ENCODE data around the gene LRMDA. TPM values are rescaled to one million over a fixed set of nuclear protein-coding genes. Genes with fewer than 3 reads are reported as not detected.

LRMDA gene
- total and polyA plus RNA-seq, 2 of the 13 experiments (the other 11 are each of a cell fraction or from before 2014, with no cell fraction given) = 13.4 to 22.0 TPM

DNA sequence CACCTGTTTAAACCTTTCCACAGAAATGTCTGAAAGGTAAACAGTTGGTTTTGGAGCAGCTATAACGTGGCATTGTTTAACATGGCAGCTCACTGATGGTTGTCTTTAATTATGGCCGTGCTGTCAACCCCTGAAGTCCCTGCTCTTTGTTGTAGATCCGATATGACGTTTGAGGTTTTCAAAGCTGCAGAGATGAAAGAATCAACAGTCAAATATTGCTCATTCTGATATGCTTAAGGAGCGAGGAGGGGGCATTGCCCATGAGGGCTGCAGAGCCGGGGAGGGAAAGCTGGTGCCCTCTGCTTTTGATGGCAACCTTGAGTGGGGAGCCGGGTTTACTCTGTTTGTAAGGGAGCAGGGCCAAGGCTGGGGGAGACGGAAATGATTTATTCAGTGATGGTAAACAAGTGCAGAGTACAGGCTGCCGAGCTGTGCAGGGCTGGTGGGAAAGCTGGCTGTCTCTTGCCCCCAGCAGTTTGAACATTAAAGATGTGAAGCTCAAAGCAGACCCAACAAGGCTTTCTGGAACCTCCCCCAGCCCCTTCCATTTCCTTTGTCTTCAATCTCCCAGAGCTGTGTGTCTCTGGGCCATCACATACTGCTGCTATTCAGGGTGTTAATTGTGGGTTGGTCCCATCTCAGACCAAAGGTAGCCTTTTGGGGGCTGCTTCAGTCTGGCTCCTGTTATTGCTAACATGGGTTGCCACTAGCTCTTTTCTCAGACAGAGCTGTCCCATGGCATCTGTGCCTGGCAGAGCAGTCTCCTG, 345.5 kb downstream of the LRMDA start (continued):
- TF ChIP-seq KLF15 (CRISPR knock-in tag; IDR thresholded peaks at IDR 0.05; ENCODE audit: borderline replicate concordance) = no peak
- TF ChIP-seq ZNF670 (CRISPR knock-in tag; IDR thresholded peaks at IDR 0.05; ENCODE audit: borderline replicate concordance) = peak; percentile 73; the same call in 1 of the 2 replicates
- TF ChIP-seq ZNF879 (CRISPR knock-in tag; IDR thresholded peaks at IDR 0.05) = no peak
- no peak for TF ChIP-seq ARHGAP35 (CRISPR knock-in tag; IDR thresholded peaks at IDR 0.05; ENCODE audit: borderline replicate concordance)
- TF ChIP-seq TBP (CRISPR knock-in tag; IDR thresholded peaks at IDR 0.05) = no peak
- no peak for TF ChIP-seq GTF2F1 (IDR thresholded peaks at IDR 0.05; ENCODE audit: low read length)
- TF ChIP-seq ZFAT (CRISPR knock-in tag; conservative IDR thresholded peaks at IDR 0.05) = no peak
- no peak for TF ChIP-seq RFX5 (IDR thresholded peaks at IDR 0.05; ENCODE audit: low read depth, low read length)
- no peak; the same call in 1 of the 2 replicates for TF ChIP-seq ZNF629 (CRISPR knock-in tag; conservative IDR thresholded peaks at IDR 0.05)
- no peak for TF ChIP-seq RNF2 (conservative IDR thresholded peaks at IDR 0.05; ENCODE audit: low read depth)
- peak; percentile 70; the same call in 1 of the 2 replicates for TF ChIP-seq NFKBIZ (CRISPR knock-in tag; IDR thresholded peaks at IDR 0.05)
- no peak for TF ChIP-seq GPN1 (CRISPR knock-in tag; IDR thresholded peaks at IDR 0.05; ENCODE audit: borderline replicate concordance)
- TF ChIP-seq SP4 (CRISPR knock-in tag; IDR thresholded peaks at IDR 0.05) = peak; percentile 51; the same call in 1 of the 2 replicates
- TF ChIP-seq CEBPG (CRISPR knock-in tag; IDR thresholded peaks at IDR 0.05) = peak; percentile 66
- TF ChIP-seq ZBTB7A (CRISPR knock-in tag; IDR thresholded peaks at IDR 0.05) = no peak; the same call in 1 of the 2 replicates
- TF ChIP-seq FOXA1 (IDR thresholded peaks at IDR 0.05) = 0 out of 2 replicates have a peak, but pooled peaks have one; percentile 61
- peak; percentile 92 for TF ChIP-seq FOXA1 (CRISPR knock-in tag; IDR thresholded peaks at IDR 0.05)
- TF ChIP-seq ZNF138 (CRISPR knock-in tag; IDR thresholded peaks at IDR 0.05; ENCODE audit: low read depth) = no peak
- peak; percentile 91; the same call in 1 of the 2 replicates for TF ChIP-seq MBD4 (IDR thresholded peaks at IDR 0.05; ENCODE audit: borderline replicate concordance, low read length)
- peak; percentile 90 for TF ChIP-seq ZSCAN29 (CRISPR knock-in tag; conservative IDR thresholded peaks at IDR 0.05)
- TF ChIP-seq TRAFD1 (CRISPR knock-in tag; IDR thresholded peaks at IDR 0.05; ENCODE audit: borderline replicate concordance) = no peak
- TF ChIP-seq HES4 (CRISPR knock-in tag; IDR thresholded peaks at IDR 0.05; ENCODE audit: borderline replicate concordance) = no peak
- TF ChIP-seq ZFX (CRISPR knock-in tag; IDR thresholded peaks at IDR 0.05; ENCODE audit: low read depth) = peak; percentile 66
- 0 out of 2 replicates have a peak, but pooled peaks have one; percentile 58 for TF ChIP-seq KDM3A (CRISPR knock-in tag; IDR thresholded peaks at IDR 0.05; ENCODE audit: low read depth)
- TF ChIP-seq BCL6 (CRISPR knock-in tag; IDR thresholded peaks at IDR 0.05) = peak; percentile 84
- 0 out of 2 replicates have a peak, but pooled peaks have one; percentile 47 for TF ChIP-seq ZBTB42 (CRISPR knock-in tag; IDR thresholded peaks at IDR 0.05)
- TF ChIP-seq ELF4 (CRISPR knock-in tag; IDR thresholded peaks at IDR 0.05; ENCODE audit: borderline replicate concordance) = no peak
- peak; percentile 87 for TF ChIP-seq HNF4A (CRISPR knock-in tag; IDR thresholded peaks at IDR 0.05)

Measured in HepG2 (cell line).